H1 (cell line): Measurements from ENCODE around the gene RPS15. TPM values are rescaled to one million over a fixed set of nuclear protein-coding genes. Genes with fewer than 3 reads are reported as not detected.

Source experiments
- BCL11A ChIP-seq, 2 experiments: IDR thresholded peaks; one replicate each; pipeline ENCODE4 v1.6.1; 2011; ENCODE audit warnings: low read depth in 2 of 2, low read length in 2 of 2, mild to moderate bottlenecking in 2 of 2
- CEBPB ChIP-seq: IDR thresholded peaks from 2 replicates; pipeline ENCODE4 v1.6.1; 2012; ENCODE audit warnings: low read depth, low read length
- CHD7 ChIP-seq: fragments of 300-600 bp; sonication (generic); IDR thresholded peaks from 2 replicates; pipeline ENCODE4 v1.7.1; 2012; ENCODE audit warnings: low read length, moderate library complexity, mild to moderate bottlenecking, inconsistent platforms; ENCODE audit not compliant: insufficient replicate concordance
- GABPA ChIP-seq: IDR thresholded peaks from 2 replicates; pipeline ENCODE4 v1.6.1; 2011; ENCODE audit warnings: mild to moderate bottlenecking, low read length, moderate library complexity, borderline replicate concordance; ENCODE audit not compliant: insufficient read depth
- RFX5 ChIP-seq: IDR thresholded peaks from 2 replicates; pipeline ENCODE4 v1.6.1; 2011; ENCODE audit warnings: low read depth, low read length, improper control_type of control experiment, borderline replicate concordance
- TEAD4 ChIP-seq: IDR thresholded peaks from 2 replicates; pipeline ENCODE4 v1.6.1; 2012; ENCODE audit warnings: low read depth, low read length, inconsistent platforms, mixed read lengths
- ZNF274 ChIP-seq: IDR thresholded peaks from 2 replicates; pipeline ENCODE4 v1.7.0; 2012; ENCODE audit warnings: low read length, borderline replicate concordance; ENCODE audit errors: extremely low read depth
- polyA plus RNA-seq, 7 experiments: library from polyadenylated mRNA; depleted of rRNA in 3 of 7; stranded (reverse) in 5 of 7; unstranded in 2 of 7; fragments of >200 nt in 5 of 7; fragments of 200-250 nt in 2 of 7; gene quantifications; 1 replicate in 5 of 7; 2 replicates in 1 of 7; 4 replicates in 1 of 7; pipeline versions ENCODE4 v1.2.1 to v1.2.3, GENCODE V29; 2011 to 2013; ENCODE audit warnings: missing spikeins in 2 of 7, mixed read lengths in 2 of 7
- total RNA-seq: library from RNA; stranded (reverse); fragmentation: NEBNext Ultra II Directional; extraction: Animal tissue kit (Norgen Biotek cat#: 25700); gene quantifications from 2 replicates; pipeline ENCODE4 v1.2.1, GENCODE V29; 2021
- TF ChIP-seq, protein P1 (sequence below): IDR thresholded peaks from 2 replicates; pipeline ENCODE4 v1.6.1; 2011; ENCODE audit warnings: low read depth, mild to moderate bottlenecking, low read length; ENCODE audit not compliant: insufficient read depth
- TF ChIP-seq, protein P2 (sequence below), 3 experiments: IDR thresholded peaks; 1 replicate in 2 of 3; 2 replicates in 1 of 3; pipeline versions ENCODE4 v1.5.1 to v1.6.1; 2011; ENCODE audit warnings: low read length in 3 of 3, mild to moderate bottlenecking in 3 of 3, inconsistent platforms in 2 of 3, low read depth in 1 of 3, moderate library complexity in 1 of 3; ENCODE audit not compliant: insufficient read depth in 1 of 3; ENCODE audit errors: control extremely low read depth in 1 of 3

RPS15 gene
- total and polyA plus RNA-seq, 2 of the 8 experiments (the other 6 are each of a cell fraction or from before 2014, with no cell fraction given): 1,562 to 3,890 TPM

DNA sequence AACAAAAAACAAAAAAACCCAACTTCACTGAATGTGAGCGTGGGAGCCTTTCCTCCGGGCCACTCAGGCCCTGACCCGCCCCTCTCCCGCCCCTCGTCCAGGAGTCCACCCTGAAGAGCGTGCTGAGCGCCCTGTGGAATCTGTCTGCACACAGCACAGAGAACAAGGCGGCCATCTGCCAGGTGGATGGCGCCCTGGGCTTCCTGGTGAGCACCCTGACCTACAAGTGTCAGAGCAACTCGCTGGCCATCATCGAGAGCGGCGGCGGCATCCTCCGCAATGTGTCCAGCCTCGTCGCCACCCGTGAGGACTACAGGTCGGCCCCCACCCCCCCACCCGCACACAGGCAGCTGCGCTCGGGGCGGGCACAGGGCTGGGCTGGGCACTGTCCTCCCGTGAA, 23.7 kb downstream of the RPS15 start (continued):
- TF ChIP-seq CHD7: no peak
- TF ChIP-seq RFX5: no peak
- no peak for TF ChIP-seq CEBPB
- TF ChIP-seq TEAD4: no peak
- no peak for TF ChIP-seq ZNF274
- TF ChIP-seq, protein P1, sequence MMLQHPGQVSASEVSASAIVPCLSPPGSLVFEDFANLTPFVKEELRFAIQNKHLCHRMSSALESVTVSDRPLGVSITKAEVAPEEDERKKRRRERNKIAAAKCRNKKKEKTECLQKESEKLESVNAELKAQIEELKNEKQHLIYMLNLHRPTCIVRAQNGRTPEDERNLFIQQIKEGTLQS: no peak
- TF ChIP-seq, protein P2, sequence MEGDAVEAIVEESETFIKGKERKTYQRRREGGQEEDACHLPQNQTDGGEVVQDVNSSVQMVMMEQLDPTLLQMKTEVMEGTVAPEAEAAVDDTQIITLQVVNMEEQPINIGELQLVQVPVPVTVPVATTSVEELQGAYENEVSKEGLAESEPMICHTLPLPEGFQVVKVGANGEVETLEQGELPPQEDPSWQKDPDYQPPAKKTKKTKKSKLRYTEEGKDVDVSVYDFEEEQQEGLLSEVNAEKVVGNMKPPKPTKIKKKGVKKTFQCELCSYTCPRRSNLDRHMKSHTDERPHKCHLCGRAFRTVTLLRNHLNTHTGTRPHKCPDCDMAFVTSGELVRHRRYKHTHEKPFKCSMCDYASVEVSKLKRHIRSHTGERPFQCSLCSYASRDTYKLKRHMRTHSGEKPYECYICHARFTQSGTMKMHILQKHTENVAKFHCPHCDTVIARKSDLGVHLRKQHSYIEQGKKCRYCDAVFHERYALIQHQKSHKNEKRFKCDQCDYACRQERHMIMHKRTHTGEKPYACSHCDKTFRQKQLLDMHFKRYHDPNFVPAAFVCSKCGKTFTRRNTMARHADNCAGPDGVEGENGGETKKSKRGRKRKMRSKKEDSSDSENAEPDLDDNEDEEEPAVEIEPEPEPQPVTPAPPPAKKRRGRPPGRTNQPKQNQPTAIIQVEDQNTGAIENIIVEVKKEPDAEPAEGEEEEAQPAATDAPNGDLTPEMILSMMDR (IDR thresholded peaks at IDR 0.05; ENCODE audit: control extremely low read depth in 1 of 3, insufficient read depth in 1 of 3, low read depth in 1 of 3, low read length in 3 of 3): no peak
- no peak for TF ChIP-seq BCL11A (IDR thresholded peaks at IDR 0.05; ENCODE audit: low read depth in 2 of 2, low read length in 2 of 2)
- no peak for TF ChIP-seq GABPA
